ENCODE data around the gene DOCK2. TPM values are rescaled to one million over a fixed set of nuclear protein-coding genes. Genes with fewer than 3 reads are reported as not detected.

Gene DOCK2
- total and polyA plus RNA-seq, 12 donors, result 3.3 to 59.5 (median 21.0) TPM

GRCh38 chr5:169827769-169828168, 190.7 kb downstream of the DOCK2 start:
- no peaks in the 10 kb centered on the region for H3K4me1 ChIP-seq (replicated peaks in 1 of 2)
- WGBS, 4 donors, result 77 to 87% (median 80%) methylated on average over 3 of the region's 3 CpGs
- H3K9me3 ChIP-seq (replicated peaks in 1 of 3), result no peaks in the 10 kb centered on the region
- intact Hi-C loops (cut with DNase I), result no loop called here
- TF ChIP-seq POLR2A (IDR thresholded peaks at IDR 0.05), result no peak
- TF ChIP-seq CTCF (IDR thresholded peaks at IDR 0.05), result no peak
- H3K27me3 ChIP-seq, result no peaks in the 10 kb centered on the region
- no peaks in the 10 kb centered on the region for H3K36me3 ChIP-seq (replicated peaks in 1 of 2)
- H3K4me3 ChIP-seq, result no peak overlapping the region
- no peak for DNase-seq
- H3K27ac ChIP-seq, result no peak overlapping the region

DNA sequence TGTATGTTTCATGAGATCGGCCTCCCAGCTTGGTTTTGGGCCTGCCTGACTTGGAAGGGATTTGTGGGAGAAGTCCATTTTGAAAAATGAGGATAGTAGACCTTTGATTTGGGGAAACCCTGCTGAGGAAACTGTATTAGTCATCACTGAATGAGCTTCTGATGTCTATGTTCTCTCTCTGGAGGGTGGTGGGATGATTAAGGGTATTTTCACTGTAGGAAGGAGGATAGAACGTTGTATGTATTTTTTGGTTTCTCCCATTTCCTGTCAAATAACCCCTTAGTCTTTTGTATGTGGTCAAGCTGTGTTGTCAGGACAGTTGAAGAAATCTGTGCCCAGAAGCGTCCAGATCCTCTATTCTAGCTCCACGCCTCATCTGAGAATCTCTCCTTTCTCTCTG, 191.3 kb downstream of the DOCK2 start:
- H3K4me1 ChIP-seq (replicated peaks in 1 of 2), result no peaks in the 10 kb centered on the region
- H3K36me3 ChIP-seq (replicated peaks in 1 of 2), result no peaks in the 10 kb centered on the region
- 79 to 96% (median 90%) methylated on average over 4 of the region's 4 CpGs for WGBS, 4 donors
- H3K9me3 ChIP-seq (replicated peaks in 1 of 3), result no peaks in the 10 kb centered on the region
- no peaks in the 10 kb centered on the region for H3K27me3 ChIP-seq
- no peak for DNase-seq
- TF ChIP-seq POLR2A (IDR thresholded peaks at IDR 0.05), result no peak
- no peak for TF ChIP-seq CTCF (IDR thresholded peaks at IDR 0.05)
- intact Hi-C loops (cut with DNase I), result no loop called here
- H3K27ac ChIP-seq, result no peak overlapping the region
- no peak overlapping the region for H3K4me3 ChIP-seq

DNA sequence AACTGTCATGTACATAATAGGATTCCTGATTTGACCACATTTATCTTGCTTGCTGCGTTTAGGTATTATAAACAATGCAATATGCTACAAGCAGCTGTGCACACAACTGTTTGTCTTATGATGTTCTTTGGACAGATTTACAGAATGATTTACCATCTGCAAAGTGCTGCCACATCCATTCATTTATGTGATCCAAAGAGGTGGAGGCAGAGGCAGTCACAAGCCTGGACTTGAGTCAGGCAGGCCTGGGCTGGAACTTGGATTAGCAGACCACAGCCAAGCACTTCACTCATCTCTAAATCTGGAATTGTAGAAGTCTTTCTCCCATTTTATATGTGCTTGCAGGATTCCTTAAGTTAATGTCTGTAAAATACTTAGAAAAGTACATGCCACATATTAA, 194.3 kb downstream of the DOCK2 start:
- 80 to 93% (median 91%) methylated on average over 1 of the region's 1 CpG for WGBS, 4 donors
- TF ChIP-seq POLR2A (IDR thresholded peaks at IDR 0.05) (no peak), CTCF (IDR thresholded peaks at IDR 0.05) (no peak)
- no peaks in the 10 kb centered on the region for H3K9me3 ChIP-seq (replicated peaks in 1 of 3)
- no peak overlapping the region for H3K4me3 ChIP-seq
- intact Hi-C loops (cut with DNase I), result no loop called here
- no peaks in the 10 kb centered on the region for H3K36me3 ChIP-seq (replicated peaks in 1 of 2)
- no peaks in the 10 kb centered on the region for H3K27me3 ChIP-seq
- no peak for DNase-seq
- no peaks in the 10 kb centered on the region for H3K4me1 ChIP-seq (replicated peaks in 1 of 2)
- H3K27ac ChIP-seq, result no peak overlapping the region

GRCh38 chr5:169832304-169832703, 195.2 kb downstream of the DOCK2 start:
- no peaks in the 10 kb centered on the region for H3K4me1 ChIP-seq (replicated peaks in 1 of 2)
- H3K36me3 ChIP-seq (replicated peaks in 1 of 2), result no peaks in the 10 kb centered on the region
- H3K9me3 ChIP-seq (replicated peaks in 1 of 3), result no peaks in the 10 kb centered on the region
- H3K27me3 ChIP-seq, result no peaks in the 10 kb centered on the region
- 82 to 92% (median 88%) methylated on average over 3 of the region's 3 CpGs for WGBS, 4 donors
- no peak overlapping the region for H3K4me3 ChIP-seq
- no peak for TF ChIP-seq CTCF (IDR thresholded peaks at IDR 0.05)
- TF ChIP-seq POLR2A (IDR thresholded peaks at IDR 0.05), result no peak
- DNase-seq, result no peak
- no peak overlapping the region for H3K27ac ChIP-seq
- intact Hi-C loops (cut with DNase I), result no loop called here

Measured in adrenal gland (tissue), 12 donors.